Ishikawa (cell line): ENCODE results near the gene PRKCE.

ENCODE experiments used
- CEBPB ChIP-seq: IDR thresholded peaks from 2 replicates; pipeline ENCODE4 v1.6.1; 2012
- CREB1 ChIP-seq: IDR thresholded peaks from 2 replicates; pipeline ENCODE4 v1.6.1; 2012; ENCODE audit warnings: low read depth
- EGR1 ChIP-seq: IDR thresholded peaks from 2 replicates; pipeline ENCODE4 v1.6.1; 2012
- EP300 ChIP-seq: IDR thresholded peaks from 2 replicates; pipeline ENCODE4 v1.6.1; 2012; ENCODE audit warnings: borderline replicate concordance
- FOXM1 ChIP-seq: IDR thresholded peaks from 2 replicates; pipeline ENCODE4 v1.6.1; 2012; ENCODE audit warnings: low read depth, borderline replicate concordance
- NFIC ChIP-seq: IDR thresholded peaks from 2 replicates; pipeline ENCODE4 v1.6.1; 2012
- RAD21 ChIP-seq: IDR thresholded peaks from 2 replicates; pipeline ENCODE4 v1.6.1; 2012; ENCODE audit warnings: low read depth
- TAF1 ChIP-seq: IDR thresholded peaks from 2 replicates; pipeline ENCODE4 v1.6.1; 2012; ENCODE audit warnings: low read depth, mild to moderate bottlenecking
- TCF12 ChIP-seq: IDR thresholded peaks from 2 replicates; pipeline ENCODE4 v1.6.1; 2012; ENCODE audit warnings: low read depth
- TEAD4 ChIP-seq: IDR thresholded peaks from 2 replicates; pipeline ENCODE4 v1.6.1; 2012
- YY1 ChIP-seq: IDR thresholded peaks from 2 replicates; pipeline ENCODE4 v1.6.1; 2012; ENCODE audit warnings: low read depth
- ZBTB7A ChIP-seq: IDR thresholded peaks from 2 replicates; pipeline ENCODE4 v1.6.1; 2012; ENCODE audit warnings: low read depth
- TF ChIP-seq, protein P1 (sequence below): IDR thresholded peaks from 2 replicates; pipeline ENCODE4 v1.6.1; 2012
- TF ChIP-seq, protein P2 (sequence below): IDR thresholded peaks from 2 replicates; pipeline ENCODE4 v1.6.1; 2012; ENCODE audit warnings: low read depth, mild to moderate bottlenecking
- TF ChIP-seq, protein P3 (sequence below): IDR thresholded peaks from 2 replicates; pipeline ENCODE4 v1.6.1; 2012

Gene PRKCE

GRCh38 chr2:46207591-46207990 lies 556.1 kb downstream of the PRKCE start:
- no peak for TF ChIP-seq EGR1

- TF ChIP-seq CREB1 (no peak), EP300 (no peak), YY1 (no peak), TCF12 (no peak), EGR1 (no peak), NFIC (no peak), RAD21 (no peak)
- TF ChIP-seq, protein P1, sequence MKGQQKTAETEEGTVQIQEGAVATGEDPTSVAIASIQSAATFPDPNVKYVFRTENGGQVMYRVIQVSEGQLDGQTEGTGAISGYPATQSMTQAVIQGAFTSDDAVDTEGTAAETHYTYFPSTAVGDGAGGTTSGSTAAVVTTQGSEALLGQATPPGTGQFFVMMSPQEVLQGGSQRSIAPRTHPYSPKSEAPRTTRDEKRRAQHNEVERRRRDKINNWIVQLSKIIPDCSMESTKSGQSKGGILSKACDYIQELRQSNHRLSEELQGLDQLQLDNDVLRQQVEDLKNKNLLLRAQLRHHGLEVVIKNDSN, result no peak
These were observed 557.3 kb downstream of the PRKCE start for GRCh38 chr2:46208766-46209165.

GRCh38 chr2:46210063-46210462 lies 558.6 kb downstream of the PRKCE start:
- TF ChIP-seq EGR1 (no peak), RAD21 (no peak), TAF1 (no peak), TCF12 (no peak), NFIC (no peak), ZBTB7A (no peak), TEAD4 (no peak), CREB1 (no peak)
- TF ChIP-seq, protein P2, sequence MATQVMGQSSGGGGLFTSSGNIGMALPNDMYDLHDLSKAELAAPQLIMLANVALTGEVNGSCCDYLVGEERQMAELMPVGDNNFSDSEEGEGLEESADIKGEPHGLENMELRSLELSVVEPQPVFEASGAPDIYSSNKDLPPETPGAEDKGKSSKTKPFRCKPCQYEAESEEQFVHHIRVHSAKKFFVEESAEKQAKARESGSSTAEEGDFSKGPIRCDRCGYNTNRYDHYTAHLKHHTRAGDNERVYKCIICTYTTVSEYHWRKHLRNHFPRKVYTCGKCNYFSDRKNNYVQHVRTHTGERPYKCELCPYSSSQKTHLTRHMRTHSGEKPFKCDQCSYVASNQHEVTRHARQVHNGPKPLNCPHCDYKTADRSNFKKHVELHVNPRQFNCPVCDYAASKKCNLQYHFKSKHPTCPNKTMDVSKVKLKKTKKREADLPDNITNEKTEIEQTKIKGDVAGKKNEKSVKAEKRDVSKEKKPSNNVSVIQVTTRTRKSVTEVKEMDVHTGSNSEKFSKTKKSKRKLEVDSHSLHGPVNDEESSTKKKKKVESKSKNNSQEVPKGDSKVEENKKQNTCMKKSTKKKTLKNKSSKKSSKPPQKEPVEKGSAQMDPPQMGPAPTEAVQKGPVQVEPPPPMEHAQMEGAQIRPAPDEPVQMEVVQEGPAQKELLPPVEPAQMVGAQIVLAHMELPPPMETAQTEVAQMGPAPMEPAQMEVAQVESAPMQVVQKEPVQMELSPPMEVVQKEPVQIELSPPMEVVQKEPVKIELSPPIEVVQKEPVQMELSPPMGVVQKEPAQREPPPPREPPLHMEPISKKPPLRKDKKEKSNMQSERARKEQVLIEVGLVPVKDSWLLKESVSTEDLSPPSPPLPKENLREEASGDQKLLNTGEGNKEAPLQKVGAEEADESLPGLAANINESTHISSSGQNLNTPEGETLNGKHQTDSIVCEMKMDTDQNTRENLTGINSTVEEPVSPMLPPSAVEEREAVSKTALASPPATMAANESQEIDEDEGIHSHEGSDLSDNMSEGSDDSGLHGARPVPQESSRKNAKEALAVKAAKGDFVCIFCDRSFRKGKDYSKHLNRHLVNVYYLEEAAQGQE, result no peak
- TF ChIP-seq, protein P1, result no peak

DNA sequence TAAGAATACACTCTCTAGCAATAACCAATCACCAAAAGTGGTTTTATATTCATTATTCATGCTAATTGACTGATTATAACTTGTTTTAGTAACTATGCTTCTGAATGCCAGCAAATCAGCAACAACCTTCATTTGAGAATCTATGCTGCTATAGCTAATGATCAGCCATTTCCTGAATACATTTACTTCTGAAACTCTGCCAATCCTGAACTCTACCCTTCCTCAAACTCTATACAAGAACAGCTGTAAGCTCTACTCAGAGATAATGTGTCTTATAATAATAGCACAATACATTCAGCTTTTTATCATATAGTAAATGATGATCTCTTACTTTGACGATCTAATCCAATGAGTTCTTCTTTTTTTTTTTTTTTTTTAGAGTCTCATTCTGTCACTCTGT lies 560.0 kb downstream of the PRKCE start:
- TF ChIP-seq FOXM1, result no peak
- no peak for TF ChIP-seq CREB1
- no peak for TF ChIP-seq TCF12
- TF ChIP-seq CEBPB, result no peak
- no peak for TF ChIP-seq TEAD4
- TF ChIP-seq ZBTB7A, result no peak
- no peak for TF ChIP-seq NFIC
- no peak for TF ChIP-seq TAF1
- TF ChIP-seq EGR1, result no peak
- TF ChIP-seq EP300, result no peak
- no peak for TF ChIP-seq YY1
- TF ChIP-seq, protein P3, sequence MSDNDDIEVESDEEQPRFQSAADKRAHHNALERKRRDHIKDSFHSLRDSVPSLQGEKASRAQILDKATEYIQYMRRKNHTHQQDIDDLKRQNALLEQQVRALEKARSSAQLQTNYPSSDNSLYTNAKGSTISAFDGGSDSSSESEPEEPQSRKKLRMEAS, result no peak
- TF ChIP-seq, protein P1, result no peak
- TF ChIP-seq, protein P2, result no peak
- TF ChIP-seq RAD21, result no peak

DNA sequence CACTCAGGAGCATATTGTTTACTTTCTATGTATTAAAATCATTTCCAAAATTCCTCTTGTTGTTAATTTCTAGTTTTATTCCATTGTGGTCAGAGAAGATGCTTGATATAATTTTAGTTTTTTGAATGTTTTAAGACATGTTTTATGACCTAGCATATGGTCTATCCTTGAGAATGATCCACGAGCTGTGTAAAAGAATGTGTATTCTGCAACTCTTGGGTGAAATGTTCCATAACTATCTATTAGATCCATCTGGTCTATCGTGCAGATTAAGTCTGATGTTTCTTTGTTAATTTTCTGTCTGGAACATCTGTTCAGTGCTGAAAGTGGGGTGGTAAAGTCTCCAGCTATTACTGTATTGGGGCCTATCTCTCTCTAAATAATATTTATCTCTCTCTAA lies 562.4 kb downstream of the PRKCE start:
- TF ChIP-seq TAF1 (no peak), TCF12 (no peak), NFIC (no peak), TEAD4 (no peak), ZBTB7A (no peak), CREB1 (no peak), EGR1 (no peak), YY1 (no peak), FOXM1 (no peak), RAD21 (no peak)
- TF ChIP-seq, protein P1, result no peak

DNA sequence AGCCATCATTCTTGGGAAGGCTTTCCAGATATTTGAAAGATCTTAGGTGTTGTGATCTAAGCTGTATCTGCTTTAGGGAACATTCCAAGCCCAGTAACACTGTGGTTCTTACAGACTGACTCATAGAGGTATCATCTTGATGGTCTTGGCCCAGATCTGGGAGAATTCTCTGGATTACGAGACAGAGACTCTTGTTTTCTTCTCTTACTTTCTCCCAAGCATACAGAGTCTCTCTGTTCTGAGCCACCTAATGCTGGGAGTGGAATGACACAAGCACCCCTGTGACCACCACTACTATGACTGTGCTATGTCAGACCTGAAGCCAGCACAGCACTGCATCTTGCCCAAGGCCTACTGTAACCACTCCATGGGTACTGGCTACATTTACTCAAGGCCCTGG lies 564.7 kb downstream of the PRKCE start:
- TF ChIP-seq, protein P3, result no peak
- TF ChIP-seq RAD21, result no peak
- TF ChIP-seq, protein P2, result no peak
- no peak for TF ChIP-seq CREB1
- TF ChIP-seq ZBTB7A, result no peak
- no peak for TF ChIP-seq EP300
- TF ChIP-seq EGR1, result no peak
- no peak for TF ChIP-seq CEBPB
